Measurements from ENCODE around the gene HMOX1. TPM values are rescaled to one million over a fixed set of nuclear protein-coding genes. Genes with fewer than 3 reads are reported as not detected.

The HMOX1 gene
- total and polyA plus RNA-seq, 2 of the 8 experiments (the other 6 are each of a cell fraction or from before 2014, with no cell fraction given), result 25.0 to 41.6 TPM

GRCh38 chr22:35436421-35436820 lies 55.5 kb downstream of the HMOX1 start:
- no peak overlapping the region for H3K4me3 ChIP-seq (ENCODE audit: extremely low read depth in 1 of 4, insufficient read depth in 2 of 4, low read depth in 3 of 4, low read length in 4 of 4)
- TF ChIP-seq SIX5 (IDR thresholded peaks at IDR 0.05; ENCODE audit: low read depth, low read length) (no peak), NANOG (IDR thresholded peaks at IDR 0.05; ENCODE audit: insufficient read depth, low read depth, low read length, poor library complexity, severe bottlenecking) (no peak), POLR2A (IDR thresholded peaks at IDR 0.05; ENCODE audit: control extremely low read depth in 1 of 2, low read depth in 2 of 2, low read length in 2 of 2) (no peak), TEAD4 (IDR thresholded peaks at IDR 0.05; ENCODE audit: low read depth, low read length) (no peak), SP1 (IDR thresholded peaks at IDR 0.05; ENCODE audit: low read depth, low read length) (no peak), CBX5 (IDR thresholded peaks at IDR 0.05; ENCODE audit: low read depth, low read length) (no peak), TCF12 (IDR thresholded peaks at IDR 0.05; ENCODE audit: low read depth, low read length) (no peak), CHD2 (IDR thresholded peaks at IDR 0.05; ENCODE audit: low read length) (no peak), HDAC2 (IDR thresholded peaks at IDR 0.05; ENCODE audit: borderline replicate concordance in 1 of 2, low read depth in 2 of 2, low read length in 2 of 2) (no peak)

More at GRCh38 chr22:35436421-35436820, 55.5 kb downstream of the HMOX1 start:
- H3K79me1 ChIP-seq (ENCODE audit: low read depth, low read length), result no peaks in the 10 kb centered on the region; the same call in 1 of the 2 replicates
- no peak overlapping the region for H4K5ac ChIP-seq (ENCODE audit: insufficient read length, low read depth, low read length)
- DNase-seq (ENCODE audit: low read depth in 1 of 2, low spot score in 2 of 2), result no peak
- no peak overlapping the region for H3K4me2 ChIP-seq (ENCODE audit: insufficient read depth in 1 of 2, low read depth in 2 of 2, low read length in 2 of 2)
- H2BK20ac ChIP-seq (ENCODE audit: low read length), result no peak overlapping the region
- WGBS, 2 experiments (ENCODE audit: extremely low coverage in 1 of 2, insufficient coverage in 1 of 2, insufficient read length in 1 of 2, insufficient replicate concordance in 2 of 2, low coverage in 1 of 2, low lambda C conversion rate in 2 of 2, missing lambda C conversion rate in 1 of 2), result 94% methylated on average over 5 of the region's 5 CpGs; no CpG with 5 or more reads in 1 of the 2 experiments
- no peak for FAIRE-seq
- no peak overlapping the region for H2AFZ ChIP-seq (ENCODE audit: low read length)
- no peaks in the 10 kb centered on the region for H3K79me2 ChIP-seq (ENCODE audit: control insufficient read depth in 1 of 2, insufficient read depth in 2 of 2, low read length in 2 of 2)
- peaks cover 0 to 2% (median 0%) of the 10 kb centered on the region in 4 experiments; a peak in 2 of 7 replicates for H3K4me1 ChIP-seq (replicated peaks in 1 of 4; ENCODE audit: control insufficient read depth in 3 of 4, insufficient read depth in 4 of 4, low read length in 3 of 4)
- peaks cover 4 to 12% of the 10 kb centered on the region in 2 experiments; a peak in 3 of 4 replicates for H3K9me3 ChIP-seq (ENCODE audit: insufficient read depth in 2 of 2, low read depth in 1 of 2, low read length in 1 of 2)
- no peak overlapping the region for H3K18ac ChIP-seq (ENCODE audit: extremely low read depth, low read length)
- POLR2A ChIA-PET (ENCODE audit: partially characterized antibody), result interaction anchor here (1.0 to 46.1 kb wide), 8 partner anchors 8 to 147 kb away, joined by 3 to 1995 read pairs (median 3); partner anchors contain the start of genes HMOX1 and MCM5
- H4K20me1 ChIP-seq (replicated peaks in 1 of 2; ENCODE audit: control insufficient read depth in 1 of 2, insufficient read depth in 2 of 2, low read length in 2 of 2), result peaks cover 0 to 2% of the 10 kb centered on the region in 2 experiments
- peaks cover 10 to 33% (median 24%) of the 10 kb centered on the region in 4 experiments for H3K36me3 ChIP-seq (ENCODE audit: control insufficient read depth in 2 of 4, insufficient read depth in 4 of 4, low read length in 3 of 4)
- H4K91ac ChIP-seq (replicated peaks; ENCODE audit: insufficient read length, low read length), result no peak overlapping the region
- CTCF ChIA-PET (ENCODE audit: partially characterized antibody), result interaction anchor here (0.7 to 8.7 kb wide), 2 partner anchors 143 to 183 kb away, joined by 3 to 124 read pairs; no protein-coding TSS in a partner anchor
- H2BK15ac ChIP-seq (ENCODE audit: low read length), result no peak overlapping the region
- no peak overlapping the region for H3K23ac ChIP-seq (ENCODE audit: insufficient read length)
- no peak overlapping the region for H2BK120ac ChIP-seq (replicated peaks; ENCODE audit: low read depth, low read length)
- H2AK5ac ChIP-seq (ENCODE audit: low read depth, low read length), result no peak overlapping the region
- peaks cover 13% of the 10 kb centered on the region; the same call in 1 of the 2 replicates for H3K23me2 ChIP-seq (ENCODE audit: low read depth, low read length)
- H2BK12ac ChIP-seq (ENCODE audit: low read depth, low read length), result no peak overlapping the region
- no peak overlapping the region for H3K27ac ChIP-seq (ENCODE audit: low read depth, low read length)
- H4K8ac ChIP-seq (ENCODE audit: extremely low read depth, insufficient read depth, low read length), result no peak overlapping the region; the same call in 1 of the 2 replicates
- peak overlapping the region; percentile 16; the same call in 1 of the 2 replicates for H2BK5ac ChIP-seq (ENCODE audit: low read depth, low read length)
- H3K14ac ChIP-seq (ENCODE audit: insufficient read length), result no peak overlapping the region
- no peaks in the 10 kb centered on the region for H3K27me3 ChIP-seq (replicated peaks in 1 of 4; ENCODE audit: control insufficient read depth in 3 of 4, extremely low read depth in 1 of 4, insufficient read depth in 3 of 4, low read length in 3 of 4)
- H3K9ac ChIP-seq (replicated peaks in 1 of 4; ENCODE audit: extremely low read depth in 1 of 4, low read depth in 3 of 4, low read length in 3 of 4), result no peak overlapping the region
- H3K56ac ChIP-seq (replicated peaks; ENCODE audit: insufficient read length, low read depth, low read length), result no peak overlapping the region
- H3K4ac ChIP-seq (replicated peaks; ENCODE audit: insufficient read length, low read depth, low read length), result no peak overlapping the region
